Measurements from ENCODE around the gene ATOX1.

DNA sequence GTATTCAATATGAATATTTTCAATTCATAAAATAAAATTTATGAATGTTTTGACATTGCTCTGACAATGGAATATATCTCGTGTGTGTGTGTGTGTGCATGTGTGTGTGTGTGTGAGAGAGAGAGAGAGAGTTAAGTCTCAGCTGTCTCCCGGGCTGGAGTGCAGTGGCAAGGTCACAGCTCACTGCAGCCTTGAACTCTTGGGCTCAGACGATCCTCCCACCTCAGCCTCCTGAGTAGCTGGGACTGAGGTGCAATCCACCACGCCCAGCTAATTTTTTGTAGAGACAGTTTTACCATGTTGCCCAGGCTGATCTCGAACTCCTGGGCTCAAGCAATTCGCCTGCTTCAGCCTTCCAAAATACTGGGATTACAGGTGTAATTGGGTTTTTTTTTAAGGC, 29.4 kb upstream of the ATOX1 start:
- no peak for TF ChIP-seq CTCF (conservative IDR thresholded peaks at IDR 0.05; ENCODE audit: low read length)
- TF ChIP-seq EZH2phosphoT487 (IDR thresholded peaks at IDR 0.05; ENCODE audit: borderline replicate concordance, low read depth, low read length): no peak

Data from OCI-LY7 (cell line).